Measurements from ENCODE around the gene ANKUB1. TPM values are rescaled to one million over a fixed set of nuclear protein-coding genes. Genes with fewer than 3 reads are reported as not detected.

The ANKUB1 gene
- total RNA-seq, 2 experiments from 2014 or later: not detected

DNA sequence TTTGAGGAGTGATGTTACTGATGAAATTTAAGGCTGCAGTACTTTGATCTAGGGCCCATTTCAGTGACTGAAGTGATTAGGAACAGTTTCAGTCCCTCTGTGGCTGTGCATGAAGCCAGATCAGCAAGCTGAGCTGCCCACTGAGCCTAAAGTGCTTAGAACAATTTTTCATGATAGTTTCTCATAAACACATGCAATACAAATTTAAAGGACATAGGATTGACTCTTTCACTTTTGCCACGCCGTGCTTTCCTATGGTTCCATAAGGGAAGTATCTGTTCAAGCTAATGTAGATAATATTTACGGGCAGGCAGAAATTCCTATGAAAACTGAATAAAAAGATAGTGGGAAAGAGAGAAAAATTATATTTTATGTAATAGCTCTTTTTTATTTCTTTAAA lies 10.6 kb downstream of the ANKUB1 start:
- H3K36me3 ChIP-seq (ENCODE audit: insufficient read depth, low read length): no peaks in the 10 kb centered on the region
- CTCF ChIA-PET: no interaction called here
- Mint-ChIP-seq H3K27ac (no peak overlapping the region), H3K36me3 (ENCODE audit: low read depth) (no peaks in the 10 kb centered on the region), H3K9me3 (no peaks in the 10 kb centered on the region), H3K27me3 (peaks cover 7% of the 10 kb centered on the region), H3K4me1 (ENCODE audit: low read depth) (no peaks in the 10 kb centered on the region), H3K4me3 (no peak overlapping the region)
- intact Hi-C loops (cut with DNase I, micrococcal nuclease): no loop called here
- TF ChIP-seq, protein P1, sequence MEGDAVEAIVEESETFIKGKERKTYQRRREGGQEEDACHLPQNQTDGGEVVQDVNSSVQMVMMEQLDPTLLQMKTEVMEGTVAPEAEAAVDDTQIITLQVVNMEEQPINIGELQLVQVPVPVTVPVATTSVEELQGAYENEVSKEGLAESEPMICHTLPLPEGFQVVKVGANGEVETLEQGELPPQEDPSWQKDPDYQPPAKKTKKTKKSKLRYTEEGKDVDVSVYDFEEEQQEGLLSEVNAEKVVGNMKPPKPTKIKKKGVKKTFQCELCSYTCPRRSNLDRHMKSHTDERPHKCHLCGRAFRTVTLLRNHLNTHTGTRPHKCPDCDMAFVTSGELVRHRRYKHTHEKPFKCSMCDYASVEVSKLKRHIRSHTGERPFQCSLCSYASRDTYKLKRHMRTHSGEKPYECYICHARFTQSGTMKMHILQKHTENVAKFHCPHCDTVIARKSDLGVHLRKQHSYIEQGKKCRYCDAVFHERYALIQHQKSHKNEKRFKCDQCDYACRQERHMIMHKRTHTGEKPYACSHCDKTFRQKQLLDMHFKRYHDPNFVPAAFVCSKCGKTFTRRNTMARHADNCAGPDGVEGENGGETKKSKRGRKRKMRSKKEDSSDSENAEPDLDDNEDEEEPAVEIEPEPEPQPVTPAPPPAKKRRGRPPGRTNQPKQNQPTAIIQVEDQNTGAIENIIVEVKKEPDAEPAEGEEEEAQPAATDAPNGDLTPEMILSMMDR (IDR thresholded peaks at IDR 0.05): no peak
- H3K27me3 ChIP-seq (ENCODE audit: control insufficient read depth in 1 of 2, insufficient read depth in 2 of 2, low read length in 2 of 2): no peaks in the 10 kb centered on the region
- H3K4me3 ChIP-seq (ENCODE audit: low read length): no peak overlapping the region
- H3K27ac ChIP-seq (ENCODE audit: low read depth in 1 of 2, low read length in 2 of 2): no peak overlapping the region
- H3K9me3 ChIP-seq (ENCODE audit: control insufficient read depth in 1 of 2, insufficient read depth in 1 of 2, low read length in 2 of 2): no peaks in the 10 kb centered on the region
- DNase-seq (no peak), ATAC-seq (ENCODE audit: poor library complexity) (no peak)
- POLR2A ChIA-PET: no interaction called here
- no peaks in the 10 kb centered on the region for H3K4me1 ChIP-seq (ENCODE audit: insufficient read depth, low read length)

GRCh38 chr3:149781211-149781610 lies 11.1 kb downstream of the ANKUB1 start:
- no peaks in the 10 kb centered on the region for H3K4me1 Mint-ChIP-seq (ENCODE audit: low read depth)

DNA sequence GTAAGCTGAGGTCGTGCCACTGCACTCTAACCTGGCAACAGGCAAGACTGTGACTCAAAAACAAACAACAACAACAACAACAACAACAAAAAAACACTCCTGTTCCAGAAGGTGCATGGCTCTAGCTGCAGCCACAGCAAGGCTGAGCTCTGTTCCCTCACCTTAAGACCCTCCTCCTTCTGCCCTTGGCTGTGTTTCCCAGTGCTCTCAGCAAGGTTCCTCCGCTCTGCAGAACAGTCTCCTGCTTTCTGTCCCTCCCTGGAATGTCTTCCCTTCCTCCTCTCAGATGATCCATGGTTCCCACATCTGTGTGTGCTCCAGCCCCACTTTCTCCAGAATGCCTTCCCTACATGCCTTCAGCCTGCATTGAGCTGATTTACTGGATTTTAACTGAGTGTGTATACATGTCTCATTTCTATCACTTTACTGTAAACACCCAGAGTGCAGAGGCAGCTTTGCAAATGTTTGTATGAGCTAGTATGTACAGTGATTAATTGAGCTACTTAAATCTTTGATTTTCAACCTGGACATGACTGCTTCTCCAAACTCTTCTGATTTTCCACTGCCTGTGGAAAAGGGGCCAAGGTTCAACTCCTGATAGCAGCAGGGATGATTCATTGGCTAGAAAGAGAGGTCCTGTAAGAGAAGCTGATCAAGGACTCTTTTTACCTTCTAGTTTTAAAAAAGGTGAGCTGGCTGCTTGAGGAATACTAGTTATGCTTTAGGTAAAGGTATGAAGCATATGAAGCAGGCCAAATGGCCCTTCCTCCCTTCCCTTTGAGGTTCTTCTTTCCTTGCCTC lies 14.7 kb downstream of the ANKUB1 start:
- TF ChIP-seq, protein P1 (IDR thresholded peaks at IDR 0.05): no peak
- Mint-ChIP-seq H3K4me1 (ENCODE audit: low read depth) (no peaks in the 10 kb centered on the region), H3K27ac (no peak overlapping the region), H3K27me3 (no peaks in the 10 kb centered on the region), H3K36me3 (ENCODE audit: low read depth) (no peaks in the 10 kb centered on the region), H3K4me3 (no peak overlapping the region), H3K9me3 (no peaks in the 10 kb centered on the region)
- ChIA-PET CTCF (no interaction called here), POLR2A (no interaction called here)
- Histone ChIP-seq H3K27me3 (ENCODE audit: control insufficient read depth in 1 of 2, insufficient read depth in 2 of 2, low read length in 2 of 2) (no peaks in the 10 kb centered on the region), H3K4me3 (ENCODE audit: low read length) (no peak overlapping the region), H3K4me1 (ENCODE audit: insufficient read depth, low read length) (no peaks in the 10 kb centered on the region), H3K27ac (ENCODE audit: low read depth in 1 of 2, low read length in 2 of 2) (no peak overlapping the region), H3K9me3 (ENCODE audit: control insufficient read depth in 1 of 2, insufficient read depth in 1 of 2, low read length in 2 of 2) (no peaks in the 10 kb centered on the region), H3K36me3 (ENCODE audit: insufficient read depth, low read length) (no peaks in the 10 kb centered on the region)
- no peak for ATAC-seq (ENCODE audit: poor library complexity)
- intact Hi-C loops (cut with DNase I, micrococcal nuclease): no loop called here
- no peak for DNase-seq

More at GRCh38 chr3:149781211-149781610, 11.1 kb downstream of the ANKUB1 start:
- Histone ChIP-seq H3K27ac (ENCODE audit: low read depth in 1 of 2, low read length in 2 of 2) (no peak overlapping the region), H3K9me3 (ENCODE audit: control insufficient read depth in 1 of 2, insufficient read depth in 1 of 2, low read length in 2 of 2) (no peaks in the 10 kb centered on the region), H3K36me3 (ENCODE audit: insufficient read depth, low read length) (no peaks in the 10 kb centered on the region), H3K4me3 (ENCODE audit: low read length) (no peak overlapping the region), H3K4me1 (ENCODE audit: insufficient read depth, low read length) (no peaks in the 10 kb centered on the region), H3K27me3 (ENCODE audit: control insufficient read depth in 1 of 2, insufficient read depth in 2 of 2, low read length in 2 of 2) (no peaks in the 10 kb centered on the region)
- H3K36me3 Mint-ChIP-seq (ENCODE audit: low read depth): no peaks in the 10 kb centered on the region
- ChIA-PET POLR2A (no interaction called here), CTCF (no interaction called here)
- intact Hi-C loops (cut with DNase I, micrococcal nuclease): no loop called here
- peaks cover 2% of the 10 kb centered on the region for H3K27me3 Mint-ChIP-seq
- DNase-seq (peak in 2 of 14 experiments; percentile 11 to 16), ATAC-seq (ENCODE audit: poor library complexity) (no peak)
- no peak overlapping the region for H3K4me3 Mint-ChIP-seq
- TF ChIP-seq, protein P1 (IDR thresholded peaks at IDR 0.05): no peak
- no peak overlapping the region for H3K27ac Mint-ChIP-seq
- no peaks in the 10 kb centered on the region for H3K9me3 Mint-ChIP-seq

Measured in CD4-positive, alpha-beta T cell (primary cell).